Stomach (tissue), 4 donors: Measurements from ENCODE around the gene PARVG.

ENCODE experiments used
- EP300 ChIP-seq: sonication (generic); formaldehyde crosslinking; IDR thresholded peaks from one replicate; pipeline ENCODE4 v1.6.1; 2017; ENCODE audit warnings: antibody characterized with exemption
- POLR2A ChIP-seq, 4 donors: fragments of 450-650 bp; IDR thresholded peaks; one replicate each; pipeline ENCODE4 v1.6.1; 2016; ENCODE audit warnings: antibody characterized with exemption in 4 of 4, control low read depth in 2 of 4, mild to moderate bottlenecking in 1 of 4, moderate library complexity in 1 of 4
- POLR2AphosphoS5 ChIP-seq, 3 donors: sonication (generic); formaldehyde crosslinking; IDR thresholded peaks; one replicate each; pipeline ENCODE4 v1.6.1; 2016; ENCODE audit warnings: antibody characterized with exemption in 3 of 3
- TF ChIP-seq, protein P1 (sequence below), 7 experiments: fragments of 450-650 bp in 4 of 7; fragments of 200-600 bp in 3 of 7; sonication (generic) in 3 of 7; IDR thresholded peaks; one replicate each; pipeline ENCODE4 v1.5.1; 2016 to 2019; ENCODE audit warnings: antibody characterized with exemption in 7 of 7, control low read depth in 2 of 7, mild to moderate bottlenecking in 1 of 7

DNA sequence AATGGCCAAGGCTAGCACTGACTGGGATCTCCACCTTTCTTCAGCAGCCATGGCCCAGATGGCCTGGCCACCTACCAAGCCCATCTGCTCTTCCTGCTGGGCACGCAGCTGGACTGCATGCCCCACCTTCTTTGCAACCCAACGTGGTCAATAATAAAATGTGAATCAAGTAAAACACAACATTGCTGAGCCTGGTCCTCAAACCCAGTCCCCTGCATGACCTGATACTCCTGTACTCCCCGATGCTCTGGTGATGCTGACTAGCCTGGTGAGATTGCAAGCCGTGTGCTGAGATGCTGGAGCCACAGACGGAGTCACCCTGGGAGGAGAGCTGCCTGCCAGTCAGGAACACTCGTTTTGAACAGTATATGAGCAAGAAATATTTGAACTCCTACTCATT lies 34.0 kb downstream of the PARVG start:
- TF ChIP-seq, protein P1, sequence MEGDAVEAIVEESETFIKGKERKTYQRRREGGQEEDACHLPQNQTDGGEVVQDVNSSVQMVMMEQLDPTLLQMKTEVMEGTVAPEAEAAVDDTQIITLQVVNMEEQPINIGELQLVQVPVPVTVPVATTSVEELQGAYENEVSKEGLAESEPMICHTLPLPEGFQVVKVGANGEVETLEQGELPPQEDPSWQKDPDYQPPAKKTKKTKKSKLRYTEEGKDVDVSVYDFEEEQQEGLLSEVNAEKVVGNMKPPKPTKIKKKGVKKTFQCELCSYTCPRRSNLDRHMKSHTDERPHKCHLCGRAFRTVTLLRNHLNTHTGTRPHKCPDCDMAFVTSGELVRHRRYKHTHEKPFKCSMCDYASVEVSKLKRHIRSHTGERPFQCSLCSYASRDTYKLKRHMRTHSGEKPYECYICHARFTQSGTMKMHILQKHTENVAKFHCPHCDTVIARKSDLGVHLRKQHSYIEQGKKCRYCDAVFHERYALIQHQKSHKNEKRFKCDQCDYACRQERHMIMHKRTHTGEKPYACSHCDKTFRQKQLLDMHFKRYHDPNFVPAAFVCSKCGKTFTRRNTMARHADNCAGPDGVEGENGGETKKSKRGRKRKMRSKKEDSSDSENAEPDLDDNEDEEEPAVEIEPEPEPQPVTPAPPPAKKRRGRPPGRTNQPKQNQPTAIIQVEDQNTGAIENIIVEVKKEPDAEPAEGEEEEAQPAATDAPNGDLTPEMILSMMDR (IDR thresholded peaks at IDR 0.05) = no peak
- TF ChIP-seq EP300 (no peak), POLR2AphosphoS5 (IDR thresholded peaks at IDR 0.05) (no peak), POLR2A (IDR thresholded peaks at IDR 0.05) (no peak)
